HepG2 (cell line): Measurements from ENCODE around the gene NT5C3B. TPM values are rescaled to one million over a fixed set of nuclear protein-coding genes. Genes with fewer than 3 reads are reported as not detected.
A peak's percentile ranks its signal among the peaks of the same experiment; 100 is the strongest.

Experiments used
- JARID2 ChIP-seq: sonication (generic); formaldehyde crosslinking; IDR thresholded peaks from 2 replicates; pipeline ENCODE4 v1.8.1; 2023; ENCODE audit warnings: missing genetic modification reagents, inconsistent platforms; ENCODE audit not compliant: insufficient replicate concordance
- MXD4 ChIP-seq: IDR thresholded peaks from 2 replicates; pipeline ENCODE4 v1.6.1; 2016; ENCODE audit warnings: mild to moderate bottlenecking, missing biosample characterization, missing genetic modification reagents
- PCBP2 ChIP-seq: fragments of 200-400 bp; formaldehyde crosslinking; optimal IDR thresholded peaks from 2 replicates; pipeline ENCODE3; 2018; ENCODE audit warnings: low read length, low read depth; ENCODE audit not compliant: poor library complexity, severe bottlenecking
- RXRA ChIP-seq: sonication (generic); formaldehyde crosslinking; IDR thresholded peaks from 2 replicates; pipeline ENCODE4 v1.5.1; 2020; ENCODE audit warnings: missing genetic modification reagents
- SMAD3 ChIP-seq: sonication (generic); formaldehyde crosslinking; IDR thresholded peaks from 2 replicates; pipeline ENCODE4 v1.4.0; 2020; ENCODE audit warnings: missing genetic modification reagents
- THAP11 ChIP-seq: IDR thresholded peaks from 2 replicates; pipeline ENCODE4 v1.6.1; 2016; ENCODE audit warnings: missing biosample characterization, missing genetic modification reagents
- ZFP82 ChIP-seq: sonication (generic); formaldehyde crosslinking; IDR thresholded peaks from 2 replicates; pipeline ENCODE4 v1.5.1; 2020; ENCODE audit warnings: mild to moderate bottlenecking, missing genetic modification reagents, borderline replicate concordance
- ZNF205 ChIP-seq: IDR thresholded peaks from 2 replicates; pipeline ENCODE4 v1.6.1; 2018; ENCODE audit warnings: missing biosample characterization, missing genetic modification reagents
- ZNF543 ChIP-seq: sonication (generic); formaldehyde crosslinking; IDR thresholded peaks from 2 replicates; pipeline ENCODE4 v1.4.0; 2020; ENCODE audit warnings: mild to moderate bottlenecking, missing genetic modification reagents
- ZNF768 ChIP-seq: sonication (generic); formaldehyde crosslinking; IDR thresholded peaks from 2 replicates; pipeline ENCODE4 v1.4.0; 2020; ENCODE audit warnings: missing genetic modification reagents
- ZNF782 ChIP-seq: sonication (generic); formaldehyde crosslinking; IDR thresholded peaks from 2 replicates; pipeline ENCODE4 v1.4.0; 2020; ENCODE audit warnings: missing genetic modification reagents, mild to moderate bottlenecking, borderline replicate concordance
- polyA plus RNA-seq, 8 experiments: library from polyadenylated mRNA; depleted of rRNA in 3 of 8; stranded (reverse) in 7 of 8; unstranded in 1 of 8; fragments of >200 nt; fragmentation: Illumina TruSeq in 4 of 8; extraction: Trizol in 4 of 8; gene quantifications; 2 replicates each; pipeline versions ENCODE4 v1.2.1 to v1.2.3, GENCODE V29; 2011 to 2016; ENCODE audit warnings: low read depth in 4 of 8, missing spikeins in 1 of 8, mixed read lengths in 1 of 8; ENCODE audit not compliant: insufficient read depth in 1 of 8
- total RNA-seq, 5 experiments: library from RNA; depleted of rRNA; stranded (reverse); fragments of >200 nt; fragmentation: Illumina TruSeq; extraction: Trizol; gene quantifications; 2 replicates each; pipeline ENCODE4 v1.2.3, GENCODE V29; 2016; ENCODE audit warnings: low read depth in 1 of 5
- TF ChIP-seq, protein P1 (sequence below), 2 experiments: sonication (generic) in 1 of 2; formaldehyde crosslinking in 1 of 2; IDR thresholded peaks; 2 replicates each; pipeline versions ENCODE4 v1.4.0 to v1.6.1; 2016 to 2020; ENCODE audit warnings: borderline replicate concordance in 1 of 2, low read depth in 1 of 2, mild to moderate bottlenecking in 1 of 2, missing genetic modification reagents in 1 of 2
- TF ChIP-seq, protein P2 (sequence below): sonication (generic); formaldehyde crosslinking; IDR thresholded peaks from 2 replicates; pipeline ENCODE4 v1.4.0; 2020; ENCODE audit warnings: missing genetic modification reagents, borderline replicate concordance
- TF ChIP-seq, protein P3 (sequence below): sonication (generic); formaldehyde crosslinking; IDR thresholded peaks from 2 replicates; pipeline ENCODE4 v1.8.0; 2022; ENCODE audit warnings: mild to moderate bottlenecking, missing genetic modification reagents, moderate library complexity
- TF ChIP-seq, protein P4 (sequence below): sonication (generic); formaldehyde crosslinking; IDR thresholded peaks from 2 replicates; pipeline ENCODE4; 2020; ENCODE audit warnings: missing genetic modification reagents, mild to moderate bottlenecking, borderline replicate concordance

NT5C3B gene
- total and polyA plus RNA-seq, 2 of the 13 experiments (the other 11 are each of a cell fraction or from before 2014, with no cell fraction given) = 104 to 126 TPM

DNA sequence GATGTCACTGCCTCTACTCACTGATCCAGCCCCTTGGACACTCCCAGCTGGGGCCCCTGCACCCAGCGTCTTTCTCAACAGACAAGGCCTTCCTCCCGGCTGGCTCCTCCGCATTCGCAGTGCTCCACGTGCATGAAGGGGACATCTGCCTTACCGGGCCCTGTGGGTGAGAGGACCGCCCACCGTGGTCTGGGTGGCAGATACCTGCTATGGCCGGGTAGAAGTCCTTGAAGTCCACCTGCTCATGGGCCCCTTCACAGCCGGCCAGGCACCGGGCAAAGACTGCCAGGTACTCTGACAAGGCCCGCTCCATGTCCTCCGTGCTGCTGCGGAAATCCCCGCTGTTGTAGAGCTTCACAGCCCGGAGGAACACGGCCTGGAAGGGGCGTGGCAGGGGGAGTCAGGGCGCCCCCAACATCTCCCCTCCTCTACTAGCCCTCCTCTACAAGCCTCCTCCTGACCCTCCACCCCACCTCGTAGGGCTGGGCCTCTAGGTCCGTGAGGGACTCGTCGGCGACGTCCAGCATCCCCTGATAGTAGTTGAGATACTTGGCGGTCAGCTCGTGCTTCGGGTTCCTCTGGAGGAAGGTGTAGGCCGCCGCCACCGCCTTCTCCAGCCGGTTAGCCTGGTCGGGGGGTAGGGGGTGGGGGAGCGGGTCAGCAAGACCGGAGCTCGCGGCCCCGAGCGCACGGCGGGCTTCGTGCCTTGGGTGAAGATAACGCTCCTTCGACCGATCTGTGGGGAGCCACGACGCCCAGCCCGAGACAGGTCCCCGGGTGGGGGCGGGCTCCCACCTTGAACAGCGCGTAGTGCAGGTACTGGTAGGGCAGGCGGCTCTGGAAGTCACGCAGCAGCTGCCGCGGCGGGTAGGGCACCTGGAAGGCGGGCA is 25.1 kb downstream of the NT5C3B start (continued):
- TF ChIP-seq, protein P1, sequence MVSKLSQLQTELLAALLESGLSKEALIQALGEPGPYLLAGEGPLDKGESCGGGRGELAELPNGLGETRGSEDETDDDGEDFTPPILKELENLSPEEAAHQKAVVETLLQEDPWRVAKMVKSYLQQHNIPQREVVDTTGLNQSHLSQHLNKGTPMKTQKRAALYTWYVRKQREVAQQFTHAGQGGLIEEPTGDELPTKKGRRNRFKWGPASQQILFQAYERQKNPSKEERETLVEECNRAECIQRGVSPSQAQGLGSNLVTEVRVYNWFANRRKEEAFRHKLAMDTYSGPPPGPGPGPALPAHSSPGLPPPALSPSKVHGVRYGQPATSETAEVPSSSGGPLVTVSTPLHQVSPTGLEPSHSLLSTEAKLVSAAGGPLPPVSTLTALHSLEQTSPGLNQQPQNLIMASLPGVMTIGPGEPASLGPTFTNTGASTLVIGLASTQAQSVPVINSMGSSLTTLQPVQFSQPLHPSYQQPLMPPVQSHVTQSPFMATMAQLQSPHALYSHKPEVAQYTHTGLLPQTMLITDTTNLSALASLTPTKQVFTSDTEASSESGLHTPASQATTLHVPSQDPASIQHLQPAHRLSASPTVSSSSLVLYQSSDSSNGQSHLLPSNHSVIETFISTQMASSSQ (IDR thresholded peaks at IDR 0.05; ENCODE audit: low read depth) = no peak
- TF ChIP-seq, protein P1 (CRISPR knock-in tag; IDR thresholded peaks at IDR 0.05; ENCODE audit: borderline replicate concordance) = peak; percentile 7; the same call in 1 of the 2 replicates
- no peak for TF ChIP-seq ZNF782 (CRISPR knock-in tag)
- peak; percentile 2; the same call in 1 of the 2 replicates for TF ChIP-seq ZNF768 (CRISPR knock-in tag)
- TF ChIP-seq JARID2 = peak; percentile 91
- no peak for TF ChIP-seq PCBP2
- TF ChIP-seq RXRA (CRISPR knock-in tag) = no peak
- no peak; the same call in 1 of the 2 replicates for TF ChIP-seq ZNF543 (CRISPR knock-in tag)
- peak; percentile 21; the same call in 1 of the 2 replicates for TF ChIP-seq THAP11 (CRISPR knock-in tag)
- TF ChIP-seq, protein P2, sequence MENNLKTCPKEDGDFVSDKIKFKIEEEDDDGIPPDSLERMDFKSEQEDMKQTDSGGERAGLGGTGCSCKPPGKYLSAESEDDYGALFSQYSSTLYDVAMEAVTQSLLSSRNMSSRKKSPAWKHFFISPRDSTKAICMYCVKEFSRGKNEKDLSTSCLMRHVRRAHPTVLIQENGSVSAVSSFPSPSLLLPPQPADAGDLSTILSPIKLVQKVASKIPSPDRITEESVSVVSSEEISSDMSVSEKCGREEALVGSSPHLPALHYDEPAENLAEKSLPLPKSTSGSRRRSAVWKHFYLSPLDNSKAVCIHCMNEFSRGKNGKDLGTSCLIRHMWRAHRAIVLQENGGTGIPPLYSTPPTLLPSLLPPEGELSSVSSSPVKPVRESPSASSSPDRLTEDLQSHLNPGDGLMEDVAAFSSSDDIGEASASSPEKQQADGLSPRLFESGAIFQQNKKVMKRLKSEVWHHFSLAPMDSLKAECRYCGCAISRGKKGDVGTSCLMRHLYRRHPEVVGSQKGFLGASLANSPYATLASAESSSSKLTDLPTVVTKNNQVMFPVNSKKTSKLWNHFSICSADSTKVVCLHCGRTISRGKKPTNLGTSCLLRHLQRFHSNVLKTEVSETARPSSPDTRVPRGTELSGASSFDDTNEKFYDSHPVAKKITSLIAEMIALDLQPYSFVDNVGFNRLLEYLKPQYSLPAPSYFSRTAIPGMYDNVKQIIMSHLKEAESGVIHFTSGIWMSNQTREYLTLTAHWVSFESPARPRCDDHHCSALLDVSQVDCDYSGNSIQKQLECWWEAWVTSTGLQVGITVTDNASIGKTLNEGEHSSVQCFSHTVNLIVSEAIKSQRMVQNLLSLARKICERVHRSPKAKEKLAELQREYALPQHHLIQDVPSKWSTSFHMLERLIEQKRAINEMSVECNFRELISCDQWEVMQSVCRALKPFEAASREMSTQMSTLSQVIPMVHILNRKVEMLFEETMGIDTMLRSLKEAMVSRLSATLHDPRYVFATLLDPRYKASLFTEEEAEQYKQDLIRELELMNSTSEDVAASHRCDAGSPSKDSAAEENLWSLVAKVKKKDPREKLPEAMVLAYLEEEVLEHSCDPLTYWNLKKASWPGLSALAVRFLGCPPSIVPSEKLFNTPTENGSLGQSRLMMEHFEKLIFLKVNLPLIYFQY = 0 out of 2 replicates have a peak, but pooled peaks have one; percentile 28
- TF ChIP-seq SMAD3 = 0 out of 2 replicates have a peak, but pooled peaks have one; percentile 8
- TF ChIP-seq MXD4 (CRISPR knock-in tag) = peak; percentile 42; the same call in 1 of the 2 replicates
- peak; percentile 1; the same call in 1 of the 2 replicates for TF ChIP-seq ZNF205 (CRISPR knock-in tag)
- TF ChIP-seq, protein P3, sequence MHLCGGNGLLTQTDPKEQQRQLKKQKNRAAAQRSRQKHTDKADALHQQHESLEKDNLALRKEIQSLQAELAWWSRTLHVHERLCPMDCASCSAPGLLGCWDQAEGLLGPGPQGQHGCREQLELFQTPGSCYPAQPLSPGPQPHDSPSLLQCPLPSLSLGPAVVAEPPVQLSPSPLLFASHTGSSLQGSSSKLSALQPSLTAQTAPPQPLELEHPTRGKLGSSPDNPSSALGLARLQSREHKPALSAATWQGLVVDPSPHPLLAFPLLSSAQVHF (CRISPR knock-in tag) = no peak; the same call in 1 of the 2 replicates
- TF ChIP-seq, protein P4, sequence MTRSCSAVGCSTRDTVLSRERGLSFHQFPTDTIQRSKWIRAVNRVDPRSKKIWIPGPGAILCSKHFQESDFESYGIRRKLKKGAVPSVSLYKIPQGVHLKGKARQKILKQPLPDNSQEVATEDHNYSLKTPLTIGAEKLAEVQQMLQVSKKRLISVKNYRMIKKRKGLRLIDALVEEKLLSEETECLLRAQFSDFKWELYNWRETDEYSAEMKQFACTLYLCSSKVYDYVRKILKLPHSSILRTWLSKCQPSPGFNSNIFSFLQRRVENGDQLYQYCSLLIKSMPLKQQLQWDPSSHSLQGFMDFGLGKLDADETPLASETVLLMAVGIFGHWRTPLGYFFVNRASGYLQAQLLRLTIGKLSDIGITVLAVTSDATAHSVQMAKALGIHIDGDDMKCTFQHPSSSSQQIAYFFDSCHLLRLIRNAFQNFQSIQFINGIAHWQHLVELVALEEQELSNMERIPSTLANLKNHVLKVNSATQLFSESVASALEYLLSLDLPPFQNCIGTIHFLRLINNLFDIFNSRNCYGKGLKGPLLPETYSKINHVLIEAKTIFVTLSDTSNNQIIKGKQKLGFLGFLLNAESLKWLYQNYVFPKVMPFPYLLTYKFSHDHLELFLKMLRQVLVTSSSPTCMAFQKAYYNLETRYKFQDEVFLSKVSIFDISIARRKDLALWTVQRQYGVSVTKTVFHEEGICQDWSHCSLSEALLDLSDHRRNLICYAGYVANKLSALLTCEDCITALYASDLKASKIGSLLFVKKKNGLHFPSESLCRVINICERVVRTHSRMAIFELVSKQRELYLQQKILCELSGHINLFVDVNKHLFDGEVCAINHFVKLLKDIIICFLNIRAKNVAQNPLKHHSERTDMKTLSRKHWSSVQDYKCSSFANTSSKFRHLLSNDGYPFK (CRISPR knock-in tag) = 0 out of 2 replicates have a peak, but pooled peaks have one; percentile 68
- TF ChIP-seq ZFP82 = no peak; the same call in 1 of the 2 replicates
